HEK293 (cell line): ENCODE data around the gene ZNF467.

Source experiments
- CTCF ChIA-PET: fragments of 350-600 bp; formaldehyde crosslinking; extraction: SDS; loops from one replicate; lab custom pipeline; 2021; ENCODE audit warnings: antibody characterized with exemption; lab: Yijun Ruan, JAX
- POLR2A ChIA-PET: fragments of 300-600 bp; formaldehyde crosslinking; extraction: SDS; loops from one replicate; lab custom pipeline; 2020; ENCODE audit warnings: antibody characterized with exemption, inconsistent platforms; lab: Yijun Ruan, JAX
- H3K27ac ChIP-seq: fragments of 200-500 bp; sonication (Bioruptor generic); 2 replicates; pipeline ENCODE4 v1.5.1; 2014; ENCODE audit warnings: low read depth, low read length, control low read depth, inconsistent platforms; ENCODE audit errors: extremely low read depth
- H3K36me3 ChIP-seq, 2 experiments: fragments of 200-500 bp in 1 of 2; sonication (Bioruptor generic) in 1 of 2; 1 replicate in 1 of 2; 2 replicates in 1 of 2; pipeline ENCODE4 v1.5.1; 2014 to 2017; ENCODE audit warnings: inconsistent platforms in 2 of 2, low read length in 2 of 2; ENCODE audit not compliant: control insufficient read depth in 2 of 2, insufficient read depth in 1 of 2
- H3K4me1 ChIP-seq: fragments of 200-500 bp; sonication (Bioruptor generic); 2 replicates; pipeline ENCODE4 v1.5.1; 2014; ENCODE audit warnings: mild to moderate bottlenecking, low read length, inconsistent platforms; ENCODE audit not compliant: control insufficient read depth, insufficient read depth
- H3K4me3 ChIP-seq: 2 replicates; pipeline ENCODE4 v1.5.1; 2011; ENCODE audit warnings: low read depth, mild to moderate bottlenecking, control low read depth, low read length, moderate library complexity
- H3K9me3 ChIP-seq: fragments of 200-500 bp; sonication (Bioruptor generic); 2 replicates; pipeline ENCODE4 v1.5.1; 2014; ENCODE audit warnings: low read depth, low read length, inconsistent platforms; ENCODE audit not compliant: control insufficient read depth, insufficient read depth
- ELK4 ChIP-seq: IDR thresholded peaks from 2 replicates; pipeline ENCODE4 v1.6.1; 2011; ENCODE audit warnings: mild to moderate bottlenecking, low read depth, low read length, borderline replicate concordance
- HOXC10 ChIP-seq: sonication (generic); formaldehyde crosslinking; IDR thresholded peaks from 2 replicates; pipeline ENCODE4 v1.8.1; 2023; ENCODE audit warnings: mild to moderate bottlenecking, missing genetic modification reagents
- KLF16 ChIP-seq: fragments of 450-650 bp; formaldehyde crosslinking; IDR thresholded peaks from 2 replicates; pipeline ENCODE4 v1.5.1; 2017; ENCODE audit warnings: missing biosample characterization, missing genetic modification characterization
- KLF7 ChIP-seq: fragments of 450-650 bp; formaldehyde crosslinking; IDR thresholded peaks from 2 replicates; pipeline ENCODE4 v1.5.1; 2016; ENCODE audit warnings: missing biosample characterization, missing genetic modification characterization, borderline replicate concordance
- OVOL3 ChIP-seq: fragments of 450-650 bp; formaldehyde crosslinking; IDR thresholded peaks from 2 replicates; pipeline ENCODE4 v1.5.1; 2016; ENCODE audit warnings: missing biosample characterization, missing genetic modification characterization
- PRDM6 ChIP-seq: fragments of 450-650 bp; formaldehyde crosslinking; IDR thresholded peaks from 2 replicates; pipeline ENCODE4 v1.5.1; 2017; ENCODE audit warnings: missing biosample characterization, missing genetic modification characterization
- WT1 ChIP-seq: fragments of 450-650 bp; formaldehyde crosslinking; IDR thresholded peaks from 2 replicates; pipeline ENCODE4 v1.5.1; 2016; ENCODE audit warnings: missing biosample characterization, missing genetic modification characterization
- YY2 ChIP-seq: fragments of 450-650 bp; formaldehyde crosslinking; IDR thresholded peaks from 2 replicates; pipeline ENCODE4 v1.5.1; 2016; ENCODE audit warnings: missing biosample characterization, missing genetic modification characterization
- ZNF112 ChIP-seq: fragments of 450-650 bp; formaldehyde crosslinking; IDR thresholded peaks from 2 replicates; pipeline ENCODE4 v1.5.0; 2017; ENCODE audit warnings: missing biosample characterization, missing genetic modification characterization
- ZNF138 ChIP-seq: fragments of 450-650 bp; formaldehyde crosslinking; IDR thresholded peaks from 2 replicates; pipeline ENCODE4 v1.5.1; 2016; ENCODE audit warnings: missing biosample characterization, missing genetic modification characterization, borderline replicate concordance
- ZNF211 ChIP-seq: fragments of 450-650 bp; formaldehyde crosslinking; IDR thresholded peaks from 2 replicates; pipeline ENCODE4 v1.5.1; 2016; ENCODE audit warnings: low read depth, missing biosample characterization, missing genetic modification characterization
- ZNF223 ChIP-seq: fragments of 450-650 bp; formaldehyde crosslinking; IDR thresholded peaks from 2 replicates; pipeline ENCODE4 v1.5.1; 2016; ENCODE audit warnings: missing biosample characterization, missing genetic modification characterization
- ZNF248 ChIP-seq: fragments of 450-650 bp; formaldehyde crosslinking; IDR thresholded peaks from 2 replicates; pipeline ENCODE4 v1.5.1; 2017; ENCODE audit warnings: missing biosample characterization, missing genetic modification characterization
- ZNF350 ChIP-seq: fragments of 450-650 bp; formaldehyde crosslinking; IDR thresholded peaks from 2 replicates; pipeline ENCODE4 v1.5.0; 2017; ENCODE audit warnings: missing biosample characterization, mild to moderate bottlenecking, missing genetic modification characterization
- ZNF521 ChIP-seq: fragments of 450-650 bp; formaldehyde crosslinking; IDR thresholded peaks from 2 replicates; pipeline ENCODE4 v1.5.1; 2017; ENCODE audit warnings: missing biosample characterization, mild to moderate bottlenecking, missing genetic modification characterization
- ZNF600 ChIP-seq: fragments of 450-650 bp; formaldehyde crosslinking; IDR thresholded peaks from 2 replicates; pipeline ENCODE4 v1.5.1; 2016; ENCODE audit warnings: missing biosample characterization, missing genetic modification characterization
- ZNF639 ChIP-seq: fragments of 450-650 bp; formaldehyde crosslinking; IDR thresholded peaks from 2 replicates; pipeline ENCODE4 v1.5.1; 2016; ENCODE audit warnings: missing biosample characterization, missing genetic modification characterization
- ZNF664 ChIP-seq: fragments of 450-650 bp; formaldehyde crosslinking; IDR thresholded peaks from 2 replicates; pipeline ENCODE4 v1.5.1; 2016; ENCODE audit warnings: missing biosample characterization, missing genetic modification characterization
- ZNF791 ChIP-seq: fragments of 450-650 bp; formaldehyde crosslinking; IDR thresholded peaks from 2 replicates; pipeline ENCODE4 v1.5.1; 2016; ENCODE audit warnings: missing biosample characterization, missing genetic modification characterization
- ZNF843 ChIP-seq: fragments of 450-650 bp; formaldehyde crosslinking; IDR thresholded peaks from 2 replicates; pipeline ENCODE4 v1.5.1; 2016; ENCODE audit warnings: missing biosample characterization, missing genetic modification characterization
- TF ChIP-seq, protein P1 (sequence below): fragments of 450-650 bp; formaldehyde crosslinking; IDR thresholded peaks from 2 replicates; pipeline ENCODE4 v1.5.1; 2016; ENCODE audit warnings: missing biosample characterization, missing genetic modification characterization, borderline replicate concordance
- TF ChIP-seq, protein P2 (sequence below): fragments of 450-650 bp; formaldehyde crosslinking; IDR thresholded peaks from 2 replicates; pipeline ENCODE4 v1.5.1; 2017; ENCODE audit warnings: missing biosample characterization, missing genetic modification characterization
- TF ChIP-seq, protein P3 (sequence below): fragments of 450-650 bp; formaldehyde crosslinking; IDR thresholded peaks from 2 replicates; pipeline ENCODE4; 2016; ENCODE audit warnings: missing biosample characterization, missing genetic modification characterization

The ZNF467 gene

DNA sequence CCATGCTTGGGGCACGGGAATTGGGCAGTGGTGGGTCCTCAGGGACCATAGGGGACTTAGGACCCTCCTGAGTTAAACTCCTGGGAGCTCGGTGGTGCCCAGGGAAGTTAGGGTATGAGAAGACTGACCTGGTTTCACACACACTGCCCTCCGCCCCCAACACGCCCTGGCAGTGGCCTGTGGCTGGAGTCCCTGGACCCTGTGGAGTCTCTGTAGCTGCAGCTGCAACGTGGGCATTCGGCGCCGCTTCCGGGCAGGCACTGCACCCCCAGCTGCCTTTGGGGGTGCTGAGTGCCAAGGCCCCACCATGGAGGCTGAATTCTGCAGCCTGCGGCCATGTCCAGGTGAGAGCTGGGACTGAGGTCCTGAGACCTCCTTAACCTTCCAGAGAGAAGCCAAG is 34.9 kb upstream of the ZNF467 start:
- no peak overlapping the region for H3K27ac ChIP-seq
- H3K36me3 ChIP-seq, result no peaks in the 10 kb centered on the region
- CTCF ChIA-PET, result interaction anchor here (0.6 to 2.6 kb wide), 8 partner anchors 13 to 146 kb away, joined by 3 to 21 read pairs (median 5); no protein-coding TSS in a partner anchor
- no peak overlapping the region for H3K4me3 ChIP-seq
- TF ChIP-seq ELK4, result no peak
- no peak for TF ChIP-seq YY2
- no peak for TF ChIP-seq ZNF248 (tag by site-specific recombination)
- TF ChIP-seq ZNF521 (tag by site-specific recombination), result no peak
- no peak for TF ChIP-seq ZNF138 (tag by site-specific recombination)
- TF ChIP-seq PRDM6, result no peak
- TF ChIP-seq KLF16 (tag by site-specific recombination), result no peak
- no peak for TF ChIP-seq ZNF112 (tag by site-specific recombination)
- TF ChIP-seq ZNF223 (tag by site-specific recombination), result no peak
- TF ChIP-seq ZNF350 (tag by site-specific recombination), result no peak
- TF ChIP-seq, protein P1, sequence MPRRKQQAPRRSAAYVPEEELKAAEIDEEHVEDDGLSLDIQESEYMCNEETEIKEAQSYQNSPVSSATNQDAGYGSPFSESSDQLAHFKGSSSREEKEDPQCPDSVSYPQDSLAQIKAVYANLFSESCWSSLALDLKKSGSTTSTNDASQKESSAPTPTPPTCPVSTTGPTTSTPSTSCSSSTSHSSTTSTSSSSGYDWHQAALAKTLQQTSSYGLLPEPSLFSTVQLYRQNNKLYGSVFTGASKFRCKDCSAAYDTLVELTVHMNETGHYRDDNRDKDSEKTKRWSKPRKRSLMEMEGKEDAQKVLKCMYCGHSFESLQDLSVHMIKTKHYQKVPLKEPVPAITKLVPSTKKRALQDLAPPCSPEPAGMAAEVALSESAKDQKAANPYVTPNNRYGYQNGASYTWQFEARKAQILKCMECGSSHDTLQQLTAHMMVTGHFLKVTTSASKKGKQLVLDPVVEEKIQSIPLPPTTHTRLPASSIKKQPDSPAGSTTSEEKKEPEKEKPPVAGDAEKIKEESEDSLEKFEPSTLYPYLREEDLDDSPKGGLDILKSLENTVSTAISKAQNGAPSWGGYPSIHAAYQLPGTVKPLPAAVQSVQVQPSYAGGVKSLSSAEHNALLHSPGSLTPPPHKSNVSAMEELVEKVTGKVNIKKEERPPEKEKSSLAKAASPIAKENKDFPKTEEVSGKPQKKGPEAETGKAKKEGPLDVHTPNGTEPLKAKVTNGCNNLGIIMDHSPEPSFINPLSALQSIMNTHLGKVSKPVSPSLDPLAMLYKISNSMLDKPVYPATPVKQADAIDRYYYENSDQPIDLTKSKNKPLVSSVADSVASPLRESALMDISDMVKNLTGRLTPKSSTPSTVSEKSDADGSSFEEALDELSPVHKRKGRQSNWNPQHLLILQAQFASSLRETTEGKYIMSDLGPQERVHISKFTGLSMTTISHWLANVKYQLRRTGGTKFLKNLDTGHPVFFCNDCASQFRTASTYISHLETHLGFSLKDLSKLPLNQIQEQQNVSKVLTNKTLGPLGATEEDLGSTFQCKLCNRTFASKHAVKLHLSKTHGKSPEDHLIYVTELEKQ (tag by site-specific recombination), result no peak
- no peak for TF ChIP-seq ZNF791 (tag by site-specific recombination)
- TF ChIP-seq ZNF639 (tag by site-specific recombination), result no peak
- TF ChIP-seq WT1 (tag by site-specific recombination), result no peak
- TF ChIP-seq, all 188 proteins: peak for 0
- H3K9me3 ChIP-seq, result no peaks in the 10 kb centered on the region
- POLR2A ChIA-PET, result no interaction called here
- H3K4me1 ChIP-seq, result no peaks in the 10 kb centered on the region

- ChIA-PET CTCF (interaction anchor here (0.6 to 2.6 kb wide), 21 partner anchors 8 to 497 kb away, joined by 3 to 21 read pairs (median 4); partner anchors contain the start of gene ZNF862), POLR2A (interaction anchor here (0.6 kb wide), 1 partner anchor 658 kb away, joined by 5 read pairs; no protein-coding TSS in a partner anchor)
- Histone ChIP-seq H3K4me3 (no peak overlapping the region), H3K36me3 (no peaks in the 10 kb centered on the region), H3K27ac (no peak overlapping the region), H3K4me1 (no peaks in the 10 kb centered on the region), H3K9me3 (no peaks in the 10 kb centered on the region)
- TF ChIP-seq KLF7 (tag by site-specific recombination) (no peak), ZNF664 (tag by site-specific recombination) (no peak), ZNF600 (tag by site-specific recombination) (no peak), ZNF843 (no peak), ZNF211 (no peak), OVOL3 (tag by site-specific recombination) (no peak), HOXC10 (no peak), ELK4 (no peak)
- TF ChIP-seq, protein P2, sequence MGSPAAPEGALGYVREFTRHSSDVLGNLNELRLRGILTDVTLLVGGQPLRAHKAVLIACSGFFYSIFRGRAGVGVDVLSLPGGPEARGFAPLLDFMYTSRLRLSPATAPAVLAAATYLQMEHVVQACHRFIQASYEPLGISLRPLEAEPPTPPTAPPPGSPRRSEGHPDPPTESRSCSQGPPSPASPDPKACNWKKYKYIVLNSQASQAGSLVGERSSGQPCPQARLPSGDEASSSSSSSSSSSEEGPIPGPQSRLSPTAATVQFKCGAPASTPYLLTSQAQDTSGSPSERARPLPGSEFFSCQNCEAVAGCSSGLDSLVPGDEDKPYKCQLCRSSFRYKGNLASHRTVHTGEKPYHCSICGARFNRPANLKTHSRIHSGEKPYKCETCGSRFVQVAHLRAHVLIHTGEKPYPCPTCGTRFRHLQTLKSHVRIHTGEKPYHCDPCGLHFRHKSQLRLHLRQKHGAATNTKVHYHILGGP (tag by site-specific recombination), result no peak
- TF ChIP-seq, protein P3, sequence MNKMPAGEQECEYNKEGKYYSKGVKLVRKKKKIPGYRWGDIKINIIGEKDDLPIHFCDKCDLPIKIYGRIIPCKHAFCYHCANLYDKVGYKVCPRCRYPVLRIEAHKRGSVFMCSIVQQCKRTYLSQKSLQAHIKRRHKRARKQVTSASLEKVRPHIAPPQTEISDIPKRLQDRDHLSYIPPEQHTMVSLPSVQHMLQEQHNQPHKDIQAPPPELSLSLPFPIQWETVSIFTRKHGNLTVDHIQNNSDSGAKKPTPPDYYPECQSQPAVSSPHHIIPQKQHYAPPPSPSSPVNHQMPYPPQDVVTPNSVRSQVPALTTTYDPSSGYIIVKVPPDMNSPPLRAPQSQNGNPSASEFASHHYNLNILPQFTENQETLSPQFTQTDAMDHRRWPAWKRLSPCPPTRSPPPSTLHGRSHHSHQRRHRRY (tag by site-specific recombination), result no peak
These were observed 33.3 kb upstream of the ZNF467 start for GRCh38 chr7:149806726-149807125.
